Transverse colon (tissue), 4 donors: ENCODE results near the gene RIC1. TPM values are rescaled to one million over a fixed set of nuclear protein-coding genes. Genes with fewer than 3 reads are reported as not detected.

Experiments
- DNase-seq: peaks from one replicate; pipeline ENCODE4 v3.0.0-alpha.2; 2019
- H3K27ac ChIP-seq, 4 donors: fragments of 200-600 bp; sonication (generic); 2 replicates each; pipeline ENCODE4 v1.5.1; 2016 to 2018; ENCODE audit warnings: inconsistent platforms in 4 of 4
- H3K27me3 ChIP-seq: fragments of 200-600 bp; sonication (generic); 2 replicates; pipeline ENCODE4 v1.5.1; 2017; ENCODE audit warnings: inconsistent platforms
- H3K36me3 ChIP-seq, 4 donors: fragments of 200-600 bp; sonication (generic); 2 replicates each; pipeline ENCODE4 v1.5.1; 2017 to 2019; ENCODE audit warnings: inconsistent platforms in 4 of 4
- H3K4me1 ChIP-seq, 4 donors: fragments of 200-600 bp; sonication (generic); 2 replicates each; pipeline ENCODE4 v1.5.1; 2017 to 2020; ENCODE audit warnings: inconsistent platforms in 4 of 4
- H3K4me3 ChIP-seq, 4 donors: fragments of 200-600 bp; sonication (generic); 1 replicate in 1 of 4; 2 replicates in 3 of 4; pipeline versions ENCODE4 v1.5.1 to v1.6.1; 2017 to 2019; ENCODE audit warnings: inconsistent platforms in 4 of 4
- H3K9me3 ChIP-seq, 2 donors: fragments of 200-600 bp; sonication (generic); 2 replicates each; pipeline ENCODE4 v1.5.1; 2017 to 2019; ENCODE audit warnings: inconsistent platforms in 2 of 2
- CTCF ChIP-seq, 5 experiments: fragments of 200-600 bp in 3 of 5; fragments of 450-650 bp in 2 of 5; sonication (generic) in 3 of 5; IDR thresholded peaks; 1 replicate in 2 of 5; 2 replicates in 3 of 5; pipeline ENCODE4 v1.5.1; 2016 to 2017; ENCODE audit warnings: antibody characterized with exemption in 5 of 5, inconsistent platforms in 3 of 5, mild to moderate bottlenecking in 2 of 5, moderate library complexity in 1 of 5
- EP300 ChIP-seq: sonication (generic); formaldehyde crosslinking; IDR thresholded peaks from one replicate; pipeline ENCODE4 v1.6.1; 2017; ENCODE audit warnings: antibody characterized with exemption, low read depth
- POLR2A ChIP-seq: fragments of 450-650 bp; IDR thresholded peaks from one replicate; pipeline ENCODE4 v1.6.1; 2016; ENCODE audit warnings: antibody characterized with exemption, mild to moderate bottlenecking, moderate library complexity
- POLR2AphosphoS5 ChIP-seq, 3 donors: sonication (generic); formaldehyde crosslinking; IDR thresholded peaks; one replicate each; pipeline ENCODE4 v1.6.1; 2016; ENCODE audit warnings: antibody characterized with exemption in 3 of 3
- WGBS, 2 donors: methylation state at CpG; one replicate each; pipeline ENCODE4 v1.1.5; 2018; ENCODE audit warnings: low coverage in 1 of 2; 5-methylcytosine and 5-hydroxymethylcytosine counted together
- in situ Hi-C, 4 donors: fragments of 200-750 bp; cut with MboI; loops; one replicate each; pipeline versions ENCODE4 v1.15.0 to v1.15.1; 2017; ENCODE audit warnings: low sequenced_read_pairs in 3 of 4, low pct_ligation_motif_present in 1 of 4, low pct_unique_long_range_greater_than_20kb in 1 of 4
- intact Hi-C: fragments of 100-400 bp; cut with DNase I; formaldehyde crosslinking; loops from one replicate; pipeline ENCODE4 v1.15.1; 2023; ENCODE audit warnings: low total_unique reads
- total RNA-seq, 4 donors: library from RNA; depleted of rRNA; stranded (reverse); fragments of >200 nt; gene quantifications; one replicate each; pipeline ENCODE4 v1.1.0, GENCODE V29; 2016

The RIC1 gene
- total RNA-seq, 4 donors from 2014 or later = 22.5 to 93.9 (median 42.8) TPM

- Histone ChIP-seq H3K9me3 (peaks cover 0 to 10% of the 10 kb centered on the region in 2 donors), H3K4me3 (no peak overlapping the region), H3K36me3 (no peaks in the 10 kb centered on the region), H3K27ac (no peak overlapping the region), H3K4me1 (peaks cover 19 to 41% (median 31%) of the 10 kb centered on the region in 4 donors), H3K27me3 (no peaks in the 10 kb centered on the region)
- no peak for DNase-seq
- TF ChIP-seq CTCF (IDR thresholded peaks at IDR 0.05) (no peak), POLR2AphosphoS5 (IDR thresholded peaks at IDR 0.05) (no peak), EP300 (no peak), POLR2A (no peak)
- in situ Hi-C loops = loop anchor here in 1 of 4 donors (10.0 kb wide), 2 partner anchors 382 to 1052 kb away; partner anchors contain the start of gene RANBP6
- 79% methylated on average over 3 of the region's 3 CpGs for WGBS, 2 donors
- intact Hi-C loops = no loop called here
Measured at GRCh38 chr9:5632540-5632939, 3.6 kb downstream of the RIC1 start.

- no peaks in the 10 kb centered on the region for H3K36me3 ChIP-seq
- 60 to 66% methylated on average over 2 of the region's 2 CpGs for WGBS, 2 donors
- TF ChIP-seq POLR2AphosphoS5 (IDR thresholded peaks at IDR 0.05) = no peak
- TF ChIP-seq POLR2A = no peak
- no peak for TF ChIP-seq CTCF (IDR thresholded peaks at IDR 0.05)
- TF ChIP-seq EP300 = no peak
- no peak overlapping the region for H3K4me3 ChIP-seq
- in situ Hi-C loops (loop anchor here in 1 of 4 donors (10.0 kb wide), 2 partner anchors 382 to 1052 kb away; partner anchors contain the start of gene RANBP6), intact Hi-C loops (no loop called here)
- H3K27ac ChIP-seq = no peak overlapping the region
- peaks cover 0 to 11% of the 10 kb centered on the region in 2 donors for H3K9me3 ChIP-seq
- DNase-seq = no peak
- H3K27me3 ChIP-seq = no peaks in the 10 kb centered on the region
- peaks cover 19 to 35% (median 26%) of the 10 kb centered on the region in 4 donors for H3K4me1 ChIP-seq
Measured at GRCh38 chr9:5633243-5633642, 4.3 kb downstream of the RIC1 start.

- in situ Hi-C loops = loop anchor here in 1 of 4 donors (10.0 kb wide), 2 partner anchors 379 to 1049 kb away; partner anchors contain the start of gene RANBP6
- TF ChIP-seq POLR2AphosphoS5 (IDR thresholded peaks at IDR 0.05) = no peak
- no peak for TF ChIP-seq CTCF (IDR thresholded peaks at IDR 0.05)
- TF ChIP-seq POLR2A = no peak
- TF ChIP-seq EP300 = no peak
Measured at GRCh38 chr9:5635390-5635789, 6.5 kb downstream of the RIC1 start.

GRCh38 chr9:5639816-5640215, 10.9 kb downstream of the RIC1 start:
- TF ChIP-seq EP300 (no peak), CTCF (IDR thresholded peaks at IDR 0.05) (no peak), POLR2A (no peak), POLR2AphosphoS5 (IDR thresholded peaks at IDR 0.05) (no peak)
- 96 to 100% methylated on average over 1 of the region's 1 CpG for WGBS, 2 donors
- Histone ChIP-seq H3K9me3 (peaks cover 0 to 11% of the 10 kb centered on the region in 2 donors), H3K4me1 (peaks cover 0 to 24% (median 0%) of the 10 kb centered on the region in 4 donors), H3K27ac (no peak overlapping the region), H3K36me3 (no peaks in the 10 kb centered on the region), H3K4me3 (no peak overlapping the region), H3K27me3 (no peaks in the 10 kb centered on the region)
- DNase-seq = no peak
- in situ Hi-C loops (loop anchor here in 2 of 4 donors (10.0 kb wide), 3 partner anchors 65 to 1045 kb away; partner anchors contain the start of gene RANBP6 (in 1 of the 2)), intact Hi-C loops (no loop called here)

More at GRCh38 chr9:5635390-5635789, 6.5 kb downstream of the RIC1 start:
- Histone ChIP-seq H3K4me1 (peaks cover 18 to 37% (median 25%) of the 10 kb centered on the region in 4 donors), H3K27ac (no peak overlapping the region), H3K9me3 (peaks cover 0 to 11% of the 10 kb centered on the region in 2 donors), H3K4me3 (no peak overlapping the region), H3K27me3 (no peaks in the 10 kb centered on the region), H3K36me3 (no peaks in the 10 kb centered on the region)
- WGBS, 2 donors = 92 to 100% methylated on average over 4 of the region's 4 CpGs
- intact Hi-C loops = no loop called here
- no peak for DNase-seq
